Measurements from ENCODE around the gene CPA1.

The CPA1 gene

DNA sequence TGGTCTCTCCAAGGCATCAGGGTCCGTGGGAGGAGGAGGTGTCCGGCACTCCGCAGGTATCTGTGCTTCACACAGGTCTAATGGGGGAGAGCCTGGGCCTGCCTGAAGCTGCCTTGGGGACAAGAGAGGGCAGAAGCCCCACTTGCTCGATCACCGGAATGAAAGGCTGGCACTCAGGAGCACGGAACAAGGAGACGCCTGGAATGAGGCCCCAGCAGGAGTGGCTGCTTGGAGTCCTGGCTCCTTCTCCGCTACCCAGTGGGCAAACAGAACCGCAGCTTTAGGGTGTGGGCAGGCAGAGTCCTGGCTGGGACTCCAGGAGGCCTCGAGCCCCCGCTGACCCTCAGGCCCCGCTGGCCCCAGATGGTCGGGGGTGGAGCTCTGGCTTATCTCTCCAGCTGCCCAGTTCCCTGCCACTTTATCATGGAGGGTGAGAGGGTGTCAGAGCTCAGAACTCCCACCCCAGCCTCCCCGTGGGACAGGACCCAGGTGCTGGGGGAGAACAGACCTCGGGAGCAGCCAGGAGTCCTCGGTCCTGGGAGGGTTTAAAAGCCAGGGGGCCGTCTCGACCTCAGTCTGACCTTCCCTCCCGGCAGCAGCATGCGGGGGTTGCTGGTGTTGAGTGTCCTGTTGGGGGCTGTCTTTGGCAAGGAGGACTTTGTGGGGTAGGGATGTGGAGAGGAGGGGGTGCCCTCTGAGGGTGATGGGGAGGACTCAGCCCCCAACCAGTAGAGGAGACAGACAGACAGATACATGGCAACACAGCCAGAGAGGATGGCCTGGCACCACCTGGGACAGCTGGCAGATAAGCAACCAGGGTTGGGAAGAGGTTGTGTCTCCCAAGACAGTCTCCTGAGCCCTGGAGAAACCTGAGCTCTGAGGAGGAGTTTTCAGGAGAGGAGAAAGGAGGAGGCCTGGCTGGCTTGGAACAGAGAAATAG lies at the start of gene CPA1:
Gene CPA1 (plus strand): TSS at position 574 of the 940 bp plus-strand sequence. CDS start 27 bp downstream, at position 601.
- DNase-seq, result peak; percentile 51

DNA sequence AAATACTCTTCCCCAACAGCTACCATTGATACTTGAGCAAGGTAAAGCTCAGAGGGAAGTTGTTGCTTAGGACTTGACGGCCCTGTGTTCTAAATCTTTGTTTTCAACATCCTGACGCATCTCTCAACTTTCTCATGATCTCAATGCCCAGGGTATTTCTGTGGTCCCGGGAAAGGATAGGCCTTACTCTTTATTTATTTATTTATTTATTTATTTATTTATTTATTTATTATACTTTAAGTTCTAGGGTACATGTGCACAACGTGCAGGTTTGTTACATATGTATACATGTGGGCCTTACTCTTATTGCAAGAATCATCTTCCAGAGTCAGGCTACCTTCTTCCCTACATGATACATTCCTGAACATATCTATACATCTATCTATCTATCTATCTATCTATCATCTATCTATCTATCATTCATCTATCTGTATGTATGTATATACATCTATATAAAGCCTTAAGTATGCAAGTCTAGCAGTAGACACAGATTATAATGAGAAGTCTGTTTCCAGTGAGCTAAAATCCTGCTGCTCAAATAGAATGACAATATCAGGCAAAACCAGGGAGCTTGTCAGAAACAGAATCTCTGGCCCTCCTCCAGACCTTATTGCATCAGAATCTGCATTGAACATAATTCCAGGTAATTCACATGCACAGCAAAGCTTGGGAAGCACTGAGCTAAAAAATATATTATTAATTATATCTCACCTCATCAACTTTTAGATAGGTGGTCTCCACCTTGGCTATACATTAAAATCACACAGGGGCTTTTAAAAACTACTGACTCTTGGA lies 47.8 kb upstream of the CPA1 start:
- no peak for DNase-seq

DNA sequence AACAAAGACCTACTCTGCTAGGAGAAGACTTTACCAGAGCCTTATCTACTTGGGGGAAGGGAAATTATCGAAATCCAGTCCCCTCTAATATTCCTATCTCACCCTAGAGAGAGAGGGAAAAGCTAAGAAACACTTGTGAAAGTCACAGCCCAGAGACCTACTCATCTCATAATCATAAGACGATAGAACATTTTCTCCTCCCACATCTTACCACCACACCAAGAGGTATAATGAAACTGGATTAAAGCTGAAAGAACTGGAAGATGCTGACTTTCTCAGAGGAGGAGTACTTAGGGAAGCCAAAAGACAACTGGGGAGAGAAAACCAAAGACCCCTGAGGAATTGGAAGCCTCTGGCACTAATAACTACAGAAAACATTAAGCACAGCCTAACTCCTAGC lies 46.5 kb upstream of the CPA1 start:
- no peak for DNase-seq

DNA sequence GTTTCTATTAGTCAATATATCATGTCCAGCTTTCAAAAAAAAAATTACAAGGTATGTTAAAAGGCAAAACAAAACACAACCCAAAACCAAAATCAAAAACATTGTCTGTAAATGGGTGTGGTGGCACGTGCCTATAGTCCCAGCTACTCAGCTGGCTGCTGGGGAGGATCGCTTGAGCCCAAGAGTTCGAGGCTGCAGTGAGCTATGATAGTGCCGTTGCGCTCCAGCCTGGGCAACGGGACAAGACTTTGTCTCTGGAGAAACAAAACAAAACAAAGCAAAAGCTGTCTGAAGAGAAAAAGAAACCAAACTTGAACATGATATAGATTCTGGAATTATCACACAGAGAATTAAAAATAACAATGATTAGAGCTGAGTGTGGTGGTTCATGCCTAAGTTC lies 46.0 kb upstream of the CPA1 start:
- DNase-seq, result no peak

DNA sequence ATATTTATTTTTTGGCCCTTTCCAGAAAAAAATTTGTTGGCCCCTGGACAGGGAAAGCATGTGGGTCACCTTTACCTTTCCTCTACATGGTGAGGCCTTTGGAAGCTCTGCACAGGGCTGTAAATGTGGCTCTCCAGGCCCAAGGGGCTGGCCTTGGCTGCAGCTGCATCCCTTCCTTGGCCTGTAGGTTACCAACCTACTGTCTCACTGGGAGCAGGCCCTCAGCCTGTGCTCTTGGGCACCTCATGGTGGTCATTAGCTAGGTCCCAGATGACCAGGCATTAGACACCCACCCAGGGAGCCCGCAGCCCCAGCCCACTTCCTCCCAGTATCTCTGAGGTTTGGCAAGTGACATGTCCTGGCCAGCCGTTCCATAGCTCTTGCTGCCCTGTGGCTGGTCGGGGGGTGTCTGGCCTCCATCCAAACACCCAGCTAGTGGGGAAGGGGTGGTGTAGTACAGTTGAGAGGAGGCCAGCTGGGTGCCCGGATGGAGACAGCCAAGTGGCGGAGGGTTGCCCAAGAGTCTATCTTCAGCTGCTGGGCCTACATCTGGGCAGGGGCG lies 42.8 kb upstream of the CPA1 start:
- DNase-seq, result no peak

DNA sequence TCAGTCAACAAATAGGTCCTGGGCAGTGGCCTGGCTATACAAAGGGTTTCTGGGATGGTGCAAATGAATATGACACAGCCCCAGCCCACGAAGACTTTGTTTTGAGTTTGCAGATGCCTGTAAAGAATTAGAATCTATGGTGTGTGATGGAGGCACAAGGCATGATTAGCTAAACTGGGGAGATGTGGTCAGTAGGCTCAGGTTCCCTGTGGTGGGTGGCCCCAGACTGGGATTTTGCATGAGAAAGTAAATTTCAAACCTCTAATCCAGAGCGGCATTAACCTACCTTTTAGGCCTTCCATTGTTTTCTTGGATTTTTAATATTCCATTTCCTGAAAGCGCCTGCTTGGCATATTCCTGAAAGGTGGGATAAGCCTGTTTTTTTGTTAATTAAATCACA lies 42.1 kb upstream of the CPA1 start:
- no peak for DNase-seq

DNA sequence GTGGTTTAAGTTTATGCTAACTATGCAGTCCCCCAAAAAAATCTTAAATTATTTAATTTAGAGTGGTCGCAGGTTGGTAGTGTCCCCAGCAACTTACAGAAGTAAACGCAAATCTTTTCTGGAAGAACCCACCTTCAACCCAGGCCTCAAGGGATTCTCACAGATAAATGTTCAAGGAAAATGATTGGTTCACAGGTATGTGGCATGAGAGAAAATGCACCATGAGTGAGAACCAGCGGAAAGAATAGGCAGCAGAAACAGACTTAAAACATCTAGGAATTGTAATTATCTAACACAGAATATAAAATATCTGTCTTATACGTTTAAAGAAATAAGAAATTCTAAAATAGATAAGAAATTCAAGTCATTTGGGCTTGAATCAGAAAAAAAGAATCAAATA lies 38.4 kb upstream of the CPA1 start:
- no peak for DNase-seq

DNA sequence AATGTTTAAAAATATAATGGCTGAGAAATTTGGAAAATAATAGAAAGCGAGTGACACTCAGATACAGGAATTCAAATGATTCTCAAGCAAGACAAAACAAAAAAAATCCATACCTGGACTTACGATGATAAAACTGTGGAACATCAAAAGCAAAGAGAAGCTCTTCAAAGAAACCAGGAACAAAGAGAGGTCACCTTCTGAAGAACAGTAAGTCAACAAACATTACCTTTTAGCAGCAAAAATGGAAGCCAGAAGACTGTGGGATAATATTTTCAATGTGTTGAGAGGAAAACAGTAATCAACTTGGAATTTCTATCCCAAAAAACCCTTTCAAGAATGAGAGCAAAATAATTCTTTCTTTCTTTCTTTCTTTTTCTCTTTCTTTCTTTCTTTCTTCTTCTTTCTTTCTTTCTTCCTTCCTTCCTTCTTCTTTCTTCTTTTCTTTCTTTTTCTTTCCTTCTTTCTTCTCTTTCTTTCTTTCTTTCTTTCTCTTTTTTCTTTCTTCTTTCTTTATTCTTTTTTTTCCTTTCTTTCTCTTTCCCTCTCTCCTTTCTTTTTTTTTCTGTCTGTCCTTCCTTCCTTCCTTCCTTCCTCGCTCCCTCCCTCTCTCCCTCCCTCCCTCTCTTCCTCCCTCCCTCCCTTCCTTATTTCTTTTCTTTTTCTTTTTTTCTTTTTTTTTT lies 37.5 kb upstream of the CPA1 start:
- DNase-seq, result no peak

DNA sequence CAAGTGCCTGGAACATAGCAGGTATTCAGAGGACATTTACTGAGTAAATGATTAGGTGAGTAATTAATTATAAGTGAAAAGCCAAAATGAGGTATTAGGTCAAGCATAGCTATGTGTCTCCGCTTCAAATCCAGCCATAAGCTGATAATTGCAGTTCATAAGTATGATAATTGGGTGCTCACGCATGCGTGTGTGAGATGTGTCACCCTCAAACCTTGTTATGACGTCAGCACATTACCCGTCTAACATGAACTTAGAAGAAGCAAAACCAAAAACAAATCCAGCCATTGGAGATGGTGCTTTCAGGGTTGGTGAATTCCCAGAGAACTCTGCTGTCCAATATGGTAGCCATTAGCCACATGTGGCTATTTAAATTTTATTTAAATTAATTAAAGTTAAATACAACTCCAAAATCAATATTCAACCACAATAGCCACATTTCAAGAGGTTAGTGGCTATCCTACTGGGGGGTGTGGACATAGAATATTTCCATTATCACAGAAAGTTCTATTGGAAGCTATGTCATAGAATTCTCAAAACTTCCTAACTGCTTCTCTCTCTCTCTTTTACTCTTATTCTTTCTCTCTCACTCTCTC lies 35.9 kb upstream of the CPA1 start, which contains the start of gene CPA5:
Gene CPA5 (plus strand): TSS at position 546 of the 596 bp plus-strand sequence. CDS start 1,670 bp downstream, outside the sequence.
- DNase-seq, result no peak

DNA sequence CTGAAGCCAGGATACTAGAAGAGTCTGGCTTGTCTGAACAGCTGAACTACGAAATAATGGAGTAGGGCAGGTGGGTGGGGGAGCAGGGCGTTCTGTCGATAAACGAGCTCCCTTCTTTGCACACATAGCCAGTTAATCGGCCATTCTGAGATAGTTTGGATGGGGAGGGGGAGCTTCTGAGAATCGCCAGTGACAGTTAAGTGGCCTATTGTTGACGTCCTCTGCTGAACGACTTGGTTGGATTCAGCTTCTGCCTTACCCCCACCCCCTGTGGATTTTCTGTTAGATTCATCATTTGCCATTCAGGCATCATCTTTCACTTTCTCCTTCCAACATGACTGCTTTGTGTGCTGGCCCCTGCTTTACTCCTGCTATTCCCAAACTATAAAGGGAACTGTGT lies 35.2 kb upstream of the CPA1 start:
- no peak for DNase-seq

DNA sequence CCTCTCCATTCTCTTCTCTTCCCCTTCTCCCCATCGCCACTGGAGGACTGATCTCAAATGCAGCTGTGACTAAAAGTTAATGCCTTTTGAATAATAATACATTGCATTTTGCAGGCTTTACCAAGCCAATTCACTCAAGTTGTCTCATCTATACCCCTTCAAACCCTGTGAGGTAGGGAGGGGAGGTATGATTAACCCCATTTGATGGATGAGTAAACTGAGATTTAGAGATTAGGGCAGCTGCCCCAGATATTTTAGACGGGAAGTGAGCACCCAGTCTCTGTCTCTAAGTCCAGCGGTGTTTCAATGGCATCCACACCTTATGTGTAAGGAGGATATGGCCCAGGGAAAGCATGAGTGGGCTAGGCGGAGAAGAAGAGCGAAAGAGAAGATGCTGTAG lies 34.6 kb upstream of the CPA1 start:
- DNase-seq, result no peak

DNA sequence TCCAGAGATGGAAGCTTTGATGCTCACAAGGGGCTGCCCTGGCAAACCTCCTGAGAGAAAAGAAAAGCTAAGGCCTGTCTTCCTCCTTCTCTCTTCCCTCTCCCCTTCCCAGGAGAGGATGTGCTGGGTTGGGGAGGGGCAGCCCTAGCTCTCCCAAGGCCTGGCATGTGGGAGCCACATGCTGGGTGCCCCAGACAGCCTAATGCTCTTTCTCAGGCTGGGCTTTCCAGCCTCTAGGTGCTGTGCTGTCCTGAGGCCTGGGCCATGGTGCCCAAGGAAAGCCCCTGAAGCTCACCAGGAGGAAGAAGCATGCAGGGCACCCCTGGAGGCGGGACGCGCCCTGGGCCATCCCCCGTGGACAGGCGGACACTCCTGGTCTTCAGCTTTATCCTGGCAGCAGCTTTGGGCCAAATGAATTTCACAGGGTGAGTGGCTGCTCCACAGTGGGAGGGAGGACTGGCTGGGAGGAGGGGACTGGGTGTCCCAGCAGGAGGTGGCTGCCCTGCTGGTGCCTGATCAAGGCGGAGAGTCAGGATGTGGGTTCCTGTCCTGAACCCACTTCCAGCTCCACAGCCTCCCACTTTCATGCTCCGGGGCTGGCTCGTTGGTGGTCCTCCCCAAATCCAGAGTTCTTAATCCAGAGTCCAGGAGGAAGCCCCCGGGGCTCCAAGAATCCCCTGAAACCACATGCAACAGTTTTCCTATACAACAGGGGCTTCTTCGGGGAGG lies 34.0 kb upstream of the CPA1 start:
- no peak for DNase-seq

DNA sequence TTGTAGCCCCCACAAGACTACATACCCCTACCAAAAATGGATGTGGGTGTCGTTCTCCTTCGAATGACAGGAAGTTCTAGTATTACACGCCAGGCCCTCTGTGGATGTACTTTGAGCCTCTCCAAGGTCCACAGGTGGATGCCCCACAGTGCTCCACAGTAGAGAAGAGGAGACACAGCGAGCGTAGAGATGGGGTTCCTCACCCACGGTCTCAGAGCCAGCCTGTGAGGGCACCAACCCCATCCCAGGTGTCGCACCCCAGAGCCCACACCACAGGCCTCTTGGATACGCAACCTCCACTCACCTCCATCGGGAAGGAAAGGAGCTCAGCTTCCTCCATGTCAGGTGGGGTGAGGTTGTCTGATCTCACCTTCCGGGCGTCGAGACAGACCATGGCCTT lies 33.4 kb upstream of the CPA1 start:
- no peak for DNase-seq

DNA sequence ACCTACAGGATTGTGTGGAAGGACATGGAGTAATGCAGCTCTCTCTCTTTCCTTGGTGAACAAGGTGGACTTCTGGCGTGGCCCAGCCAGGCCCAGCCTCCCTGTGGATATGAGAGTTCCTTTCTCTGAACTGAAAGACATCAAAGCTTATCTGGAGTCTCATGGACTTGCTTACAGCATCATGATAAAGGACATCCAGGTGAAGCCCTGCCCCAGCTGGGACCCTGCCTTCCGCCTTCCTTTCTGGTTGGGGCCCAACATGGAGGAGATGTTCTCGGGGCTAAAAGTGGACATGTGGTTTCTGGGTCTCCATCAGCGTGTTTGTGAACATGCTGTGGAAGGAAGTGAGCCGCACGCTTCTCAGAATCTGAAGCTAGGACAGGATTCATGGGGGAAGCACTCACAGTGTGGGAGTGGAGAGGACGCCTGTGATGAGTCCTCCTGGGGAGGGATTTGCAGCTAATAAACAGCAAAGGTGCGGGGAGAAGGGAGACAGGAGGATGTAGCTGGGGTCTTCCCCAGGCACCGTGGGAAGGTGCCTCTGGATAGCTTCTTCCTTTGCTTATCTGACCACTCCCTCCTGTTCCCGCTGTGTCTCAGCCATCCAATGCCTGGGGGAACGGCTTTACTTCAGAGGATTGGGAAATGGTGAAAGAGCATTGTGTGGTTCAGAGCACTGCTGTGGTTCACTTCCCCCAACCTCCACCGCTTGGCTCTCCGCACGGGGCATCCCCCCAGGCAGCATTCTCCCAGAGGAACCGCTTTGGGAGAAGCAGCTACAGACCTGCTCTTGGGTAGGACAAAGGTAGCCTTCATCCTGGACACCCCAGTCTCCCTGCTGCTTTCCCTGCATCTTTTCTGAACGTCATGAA lies 30.1 kb upstream of the CPA1 start:
- DNase-seq, result peak; percentile 22

DNA sequence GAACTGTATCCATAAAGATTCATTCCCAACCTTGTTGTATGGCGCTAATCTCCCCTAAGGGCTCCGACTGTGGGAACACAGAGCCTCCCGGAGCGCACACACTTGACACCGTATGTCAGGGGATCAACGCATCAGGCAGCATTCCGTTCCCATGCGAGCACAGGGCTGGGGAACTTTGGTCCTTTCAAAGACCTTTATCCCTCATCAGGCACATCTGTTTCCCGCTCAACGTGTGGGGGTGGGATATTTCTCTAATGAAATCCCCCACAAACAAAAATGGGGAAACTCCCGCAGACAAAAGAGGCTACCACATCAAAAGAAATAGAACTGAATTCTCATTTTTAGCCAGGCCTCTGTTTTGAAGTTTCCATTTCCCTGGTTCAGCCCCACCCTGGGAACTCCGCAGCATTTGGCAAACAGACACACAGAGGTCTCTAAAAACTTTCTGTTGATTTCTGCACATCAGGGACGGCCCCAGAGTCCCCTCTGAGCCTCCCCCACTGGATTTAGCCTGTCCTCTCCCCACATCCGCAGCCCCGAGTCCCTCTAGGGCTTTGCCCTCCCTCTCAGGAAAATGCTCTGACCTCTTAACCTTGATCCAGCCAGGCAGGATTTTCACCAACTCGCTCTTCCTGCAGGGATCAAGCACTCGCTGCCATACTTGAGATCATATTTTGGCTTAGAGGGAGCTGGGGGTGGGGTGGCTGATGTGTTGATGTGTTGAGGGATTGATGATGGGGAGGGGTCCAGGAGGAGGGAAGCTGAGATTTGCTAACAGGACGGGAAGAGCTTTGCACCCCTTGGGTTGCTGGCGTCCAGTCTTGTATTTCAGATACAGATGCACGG lies 29.1 kb upstream of the CPA1 start:
- peak; percentile 86 for DNase-seq

DNA sequence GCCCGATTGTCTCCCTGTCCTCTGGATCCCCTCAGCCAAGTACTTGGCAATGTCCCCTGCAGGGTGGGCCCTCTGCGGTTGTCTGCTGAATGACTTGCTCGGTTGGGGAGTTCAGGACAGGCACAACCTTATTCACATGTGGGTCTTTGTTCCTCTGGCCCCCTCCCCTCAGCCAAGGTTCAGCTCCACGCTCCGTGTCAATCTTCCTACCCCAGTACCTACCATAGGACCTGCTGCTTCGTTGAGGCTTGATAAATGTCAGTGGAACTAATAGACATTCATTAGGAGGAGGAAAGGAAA lies 28.6 kb upstream of the CPA1 start:
- no peak for DNase-seq

DNA sequence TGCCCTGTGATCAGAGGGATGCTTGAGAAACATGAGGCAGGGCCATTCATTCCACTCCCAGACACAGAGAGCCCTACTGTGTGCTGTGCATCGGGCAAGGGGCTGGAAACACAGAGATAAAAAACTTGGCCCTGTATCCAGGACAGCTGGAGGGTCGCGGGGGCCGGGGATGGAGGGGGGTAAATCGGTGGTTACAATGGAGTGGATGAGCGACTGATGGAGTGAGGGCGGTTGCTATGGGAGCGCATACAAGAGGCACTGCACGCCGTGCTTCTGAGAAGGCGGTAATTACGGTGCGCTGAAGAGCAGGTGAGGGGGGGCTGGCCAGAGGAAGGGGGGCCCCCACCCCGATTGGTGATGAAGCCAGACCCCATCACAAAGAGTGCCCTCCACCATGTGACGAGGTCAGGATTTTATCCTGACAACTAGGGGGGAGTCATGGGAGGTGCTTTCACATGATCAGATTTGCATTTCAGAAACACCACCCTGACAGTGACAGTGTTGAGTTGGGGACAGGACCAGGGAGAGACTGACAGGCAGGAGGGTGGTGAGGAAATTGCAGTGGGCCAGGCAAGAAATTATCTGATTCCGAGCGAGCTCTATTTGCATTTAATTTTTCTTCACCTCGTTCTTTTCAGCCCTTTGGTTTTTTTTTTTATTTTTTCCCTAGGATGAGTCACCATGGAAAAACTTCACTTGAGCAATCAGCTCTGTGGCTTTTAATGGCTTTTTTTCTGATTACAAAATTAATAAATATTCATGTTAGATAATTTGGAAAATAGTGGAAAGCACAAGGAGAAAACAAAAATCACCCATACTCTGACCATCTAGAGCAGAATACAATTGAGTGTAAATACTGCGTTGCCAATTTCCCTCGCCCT lies 27.9 kb upstream of the CPA1 start:
- no peak for DNase-seq

DNA sequence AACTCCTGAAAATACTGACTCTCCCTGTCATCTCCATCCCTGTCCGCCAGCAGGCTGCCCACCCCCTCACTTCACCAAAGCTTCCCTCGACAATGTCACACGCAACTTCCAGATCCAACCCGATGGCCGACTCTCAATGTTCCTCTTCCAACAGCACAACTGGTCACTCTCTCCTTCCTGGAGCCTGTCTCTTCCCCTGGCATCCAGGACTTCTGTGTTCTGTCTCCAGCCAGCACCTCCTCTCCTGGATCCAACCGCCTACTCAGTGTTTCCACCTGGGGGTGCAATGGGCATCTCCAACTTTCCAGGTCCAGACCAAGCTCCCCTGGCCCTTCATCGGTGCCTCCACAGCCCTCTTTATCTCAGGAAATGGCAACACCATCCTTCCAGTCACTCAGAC lies 27.1 kb upstream of the CPA1 start:
- DNase-seq, result no peak

All from NCI-H82 (cell line).